PC-3 (cell line): ENCODE measurements around the gene CCDC182. TPM values are rescaled to one million over a fixed set of nuclear protein-coding genes. Genes with fewer than 3 reads are reported as not detected.

Source experiments
- ATAC-seq: fragments of 200-7000 bp; cut with Tn5 transposase; 2 replicates; pipeline ENCODE4 v1.9.1; 2020; ENCODE audit warnings: mild to moderate bottlenecking, moderate library complexity
- BruUV-seq: library from RNA; stranded (reverse); fragments of 400-500 nt; replicated peaks from 2 replicates; lab custom pipeline; 2021; lab: Mats Ljungman, UMichigan
- CTCF ChIA-PET: fragments of 300-600 bp; sonication (Branson Sonifier 250); formaldehyde crosslinking; loops from one replicate; lab custom pipeline; 2022; ENCODE audit warnings: antibody characterized with exemption; lab: Charles Lee
- POLR2A ChIA-PET: fragments of 300-600 bp; sonication (Branson Sonifier 250); formaldehyde crosslinking; loops from one replicate; lab custom pipeline; 2022; ENCODE audit warnings: antibody characterized with exemption; ENCODE audit not compliant: unreplicated experiment; lab: Charles Lee
- DNase-seq: peaks from one replicate; pipeline ENCODE4 v3.0.0-alpha.2; 2015
- H2AFZ ChIP-seq: fragments of 300-600 bp; sonication (generic); 2 replicates; pipeline ENCODE4 v1.6.0; 2016; ENCODE audit warnings: antibody characterized with exemption, low read length
- H3F3A ChIP-seq: fragments of 300-600 bp; sonication (generic); one replicate; pipeline ENCODE4 v1.6.0; 2017; ENCODE audit warnings: antibody characterized with exemption, low read length, control low read depth, mild to moderate bottlenecking; ENCODE audit not compliant: unreplicated experiment
- H3K27ac ChIP-seq: fragments of 300-600 bp; sonication (generic); 2 replicates; pipeline ENCODE4 v1.5.1; 2016; ENCODE audit warnings: mild to moderate bottlenecking, low read length
- H3K27me3 ChIP-seq: fragments of 300-600 bp; sonication (generic); 2 replicates; pipeline ENCODE4 v1.6.1; 2016; ENCODE audit warnings: low read length, mixed read lengths
- H3K36me3 ChIP-seq: fragments of 300-600 bp; sonication (generic); 2 replicates; pipeline ENCODE4 v1.6.1; 2016; ENCODE audit warnings: low read depth, mixed run types, low read length, mixed read lengths
- H3K4me1 ChIP-seq: fragments of 300-600 bp; sonication (generic); 2 replicates; pipeline ENCODE4 v1.5.1; 2016; ENCODE audit warnings: low read length; ENCODE audit not compliant: insufficient read depth
- H3K4me2 ChIP-seq: fragments of 300-600 bp; sonication (generic); 2 replicates; pipeline ENCODE4 v1.6.0; 2016; ENCODE audit warnings: low read length
- H3K4me3 ChIP-seq: fragments of 300-600 bp; sonication (generic); 2 replicates; pipeline ENCODE4 v1.5.1; 2016; ENCODE audit warnings: mild to moderate bottlenecking, low read length, mixed read lengths
- H3K79me2 ChIP-seq: fragments of 300-600 bp; sonication (generic); 2 replicates; pipeline ENCODE4 v1.6.1; 2017; ENCODE audit warnings: low read length, mixed read lengths
- H3K9ac ChIP-seq: fragments of 300-600 bp; sonication (generic); 2 replicates; pipeline ENCODE4 v1.6.0; 2016; ENCODE audit warnings: mild to moderate bottlenecking, low read length
- H3K9me2 ChIP-seq: fragments of 300-600 bp; sonication (generic); replicated peaks from 2 replicates; pipeline ENCODE4 v1.6.1; 2016; ENCODE audit warnings: mixed run types, low read length, mixed read lengths
- H3K9me3 ChIP-seq: fragments of 300-600 bp; sonication (generic); 2 replicates; pipeline ENCODE4 v1.6.1; 2016; ENCODE audit warnings: low read length, mixed read lengths
- H4K20me1 ChIP-seq: fragments of 300-600 bp; sonication (generic); 2 replicates; pipeline ENCODE4 v1.6.1; 2016; ENCODE audit warnings: low read length, mixed read lengths
- CTCF ChIP-seq: fragments of 300-600 bp; sonication (generic); conservative IDR thresholded peaks from 2 replicates; pipeline ENCODE4 v1.5.1; 2017; ENCODE audit warnings: antibody characterized with exemption, low read depth, mild to moderate bottlenecking, low read length
- EZH2 ChIP-seq: fragments of 300-600 bp; sonication (generic); IDR thresholded peaks from one replicate; pipeline ENCODE4 v1.6.1; 2017; ENCODE audit warnings: antibody characterized with exemption, mild to moderate bottlenecking, low read length; ENCODE audit not compliant: unreplicated experiment
- EZH2phosphoT487 ChIP-seq: fragments of 300-600 bp; sonication (generic); IDR thresholded peaks from 2 replicates; pipeline ENCODE4 v1.6.1; 2018; ENCODE audit warnings: mild to moderate bottlenecking, antibody characterized with exemption, low read length, borderline replicate concordance
- intact Hi-C: fragments of 100-400 bp; cut with micrococcal nuclease; formaldehyde crosslinking; loops from 2 replicates; pipeline ENCODE4 v1.9.0; 2023
- total RNA-seq: library from RNA; depleted of rRNA; stranded (reverse); fragments of >200 nt; gene quantifications from 2 replicates; pipeline ENCODE4 v1.2.3, GENCODE V29; 2014

The CCDC182 gene
- total RNA-seq, 1 experiment from 2014 or later: not detected

GRCh38 chr17:57762452-57763395, 17.6 kb upstream of the CCDC182 start:
- no peak overlapping the region for H3K4me2 ChIP-seq
- H3K79me2 ChIP-seq: no peaks in the 10 kb centered on the region
- no peak for TF ChIP-seq EZH2
- no peak for TF ChIP-seq EZH2phosphoT487
- no peak for TF ChIP-seq CTCF
- H3K4me3 ChIP-seq: no peak overlapping the region
- ATAC-seq (no peak), DNase-seq (no peak)
- no peaks in the 10 kb centered on the region for H3F3A ChIP-seq
- ChIA-PET CTCF (no interaction called here), POLR2A (interaction anchor here (0.7 kb wide), 1 partner anchor 1644 kb away, joined by 3 read pairs; no protein-coding TSS in a partner anchor)
- H3K27me3 ChIP-seq: no peaks in the 10 kb centered on the region
- H3K9me2 ChIP-seq: no peaks in the 10 kb centered on the region
- H3K27ac ChIP-seq: no peak overlapping the region
- no peaks in the 10 kb centered on the region for H4K20me1 ChIP-seq
- intact Hi-C loops: no loop called here
- no peak overlapping the region for H2AFZ ChIP-seq
- BruUV-seq: no TSS peak
- no peaks in the 10 kb centered on the region for H3K36me3 ChIP-seq
- H3K9ac ChIP-seq: no peak overlapping the region
- H3K4me1 ChIP-seq: peaks cover 17% of the 10 kb centered on the region
- no peaks in the 10 kb centered on the region for H3K9me3 ChIP-seq

DNA sequence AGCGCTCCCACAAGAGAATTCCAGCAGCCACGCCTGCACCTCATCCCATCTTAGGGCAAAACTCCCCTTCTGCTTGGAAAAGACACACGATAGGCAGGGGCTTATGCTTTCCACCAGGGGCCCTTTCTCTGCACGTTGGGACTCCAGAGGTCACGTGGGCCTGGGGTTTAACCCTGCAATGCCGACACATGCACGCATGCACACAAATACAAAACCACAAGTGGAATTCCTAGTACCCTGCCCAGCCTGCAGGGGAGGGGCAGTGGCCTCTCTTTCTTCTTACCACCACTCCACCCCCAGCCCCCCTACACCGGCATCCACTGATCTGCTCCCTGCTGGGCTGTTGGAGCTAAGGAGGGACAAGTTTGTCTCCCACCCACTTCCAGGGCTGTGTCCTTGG, 16.8 kb upstream of the CCDC182 start:
- Histone ChIP-seq H3K36me3 (no peaks in the 10 kb centered on the region), H3F3A (no peaks in the 10 kb centered on the region), H3K9me2 (no peaks in the 10 kb centered on the region), H4K20me1 (no peaks in the 10 kb centered on the region), H3K27ac (no peak overlapping the region), H3K9me3 (no peaks in the 10 kb centered on the region), H3K4me1 (peaks cover 10% of the 10 kb centered on the region), H3K27me3 (no peaks in the 10 kb centered on the region), H3K9ac (no peak overlapping the region), H3K4me3 (no peak overlapping the region), H3K79me2 (no peaks in the 10 kb centered on the region), H3K4me2 (no peak overlapping the region), H2AFZ (no peak overlapping the region)
- POLR2A ChIA-PET: no interaction called here
- DNase-seq (no peak), ATAC-seq (no peak)
- intact Hi-C loops: no loop called here
- CTCF ChIA-PET: no interaction called here
- BruUV-seq: no TSS peak
- TF ChIP-seq EZH2phosphoT487 (no peak), CTCF (no peak), EZH2 (no peak)

DNA sequence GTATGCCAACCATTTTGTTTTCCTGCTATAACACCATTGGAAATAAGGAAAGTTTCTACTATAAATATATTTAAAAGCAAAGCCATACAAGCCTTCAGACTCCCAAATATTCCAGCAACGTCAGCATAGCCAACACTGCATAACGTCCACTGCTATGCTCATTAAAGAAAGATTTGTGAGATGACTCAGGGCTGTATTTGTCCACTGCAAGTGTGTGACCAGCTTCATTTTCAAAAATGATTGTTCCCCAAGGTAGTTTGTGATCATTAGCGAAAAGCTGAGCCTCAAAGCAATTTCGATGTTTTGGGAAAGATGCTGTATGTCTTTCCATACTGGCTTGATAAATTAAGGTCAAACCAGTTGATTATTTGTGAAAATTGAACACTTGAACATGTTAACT, 14.9 kb upstream of the CCDC182 start:
- no peak overlapping the region for H3K27ac ChIP-seq
- no peaks in the 10 kb centered on the region for H3F3A ChIP-seq
- TF ChIP-seq EZH2phosphoT487 (no peak), CTCF (no peak), EZH2 (no peak)
- H3K27me3 ChIP-seq: no peaks in the 10 kb centered on the region
- H3K9ac ChIP-seq: no peak overlapping the region
- H4K20me1 ChIP-seq: no peaks in the 10 kb centered on the region
- ATAC-seq: peak; percentile 55; the same call in 1 of the 2 replicates
- H3K4me1 ChIP-seq: no peaks in the 10 kb centered on the region
- H3K4me3 ChIP-seq: no peak overlapping the region
- no peaks in the 10 kb centered on the region for H3K79me2 ChIP-seq
- no peak for DNase-seq
- no peaks in the 10 kb centered on the region for H3K36me3 ChIP-seq
- ChIA-PET POLR2A (no interaction called here), CTCF (no interaction called here)
- H3K4me2 ChIP-seq: no peak overlapping the region
- H3K9me3 ChIP-seq: no peaks in the 10 kb centered on the region
- no peak overlapping the region for H2AFZ ChIP-seq
- H3K9me2 ChIP-seq: no peaks in the 10 kb centered on the region
- BruUV-seq: no TSS peak
- intact Hi-C loops: no loop called here
